ENCODE data around the gene ADPRH.
"Not testable (repeated sequence)": the region's sequence is repeated elsewhere in the genome, so short reads cannot be mapped to it uniquely, and the experiment has no call there.

ADPRH gene

DNA sequence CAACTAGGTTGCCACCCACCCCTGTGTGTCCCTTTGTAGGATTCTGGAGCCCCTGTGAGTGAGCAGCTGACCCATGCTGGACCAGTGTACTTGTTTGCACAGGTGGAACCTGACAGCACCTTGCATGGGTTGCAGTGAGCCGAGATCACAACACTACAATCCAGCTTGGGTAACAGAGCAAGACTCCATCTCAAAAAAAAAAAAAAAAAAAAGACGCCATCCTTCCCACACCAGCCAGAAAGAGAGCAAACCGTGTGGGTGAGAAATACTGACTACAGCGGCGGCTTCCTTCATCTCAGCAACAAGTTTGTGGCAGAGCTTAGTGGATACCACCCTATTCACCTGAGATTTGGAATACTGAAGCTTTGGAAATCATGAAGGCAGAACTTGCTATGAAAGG, 19.1 kb upstream of the ADPRH start:
- no peak for DNase-seq

DNA sequence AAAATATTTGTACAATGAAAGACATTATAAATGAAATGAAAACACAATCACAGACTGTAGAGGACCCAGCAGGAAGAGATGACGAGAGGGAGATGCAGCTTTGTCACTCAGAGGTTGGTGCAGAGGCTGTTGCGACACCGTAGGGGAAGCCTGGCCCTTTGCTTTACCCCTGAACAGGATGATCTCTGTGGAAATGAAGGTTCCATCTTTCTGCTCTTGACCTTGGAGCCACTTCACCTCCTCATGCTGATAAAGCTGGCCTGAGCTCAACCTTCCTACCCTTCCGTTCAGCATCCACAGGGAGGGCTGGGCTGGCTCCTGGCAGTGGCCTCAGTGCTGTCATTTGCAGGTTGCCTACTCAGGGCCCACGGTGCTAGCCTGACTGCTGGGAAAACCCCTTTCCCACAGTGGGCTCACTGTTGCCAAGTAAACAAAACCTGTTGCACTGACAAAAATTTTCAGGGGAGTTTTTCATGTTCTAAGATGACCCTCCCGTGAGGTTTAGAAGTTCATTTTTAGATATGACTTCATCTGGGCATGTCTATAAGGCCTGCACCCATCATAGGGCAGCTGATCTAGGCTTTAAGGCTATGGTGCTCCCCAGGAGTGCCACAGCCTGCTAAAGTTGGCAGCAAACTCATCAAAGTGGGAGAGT, 16.9 kb upstream of the ADPRH start:
- DNase-seq = no peak

DNA sequence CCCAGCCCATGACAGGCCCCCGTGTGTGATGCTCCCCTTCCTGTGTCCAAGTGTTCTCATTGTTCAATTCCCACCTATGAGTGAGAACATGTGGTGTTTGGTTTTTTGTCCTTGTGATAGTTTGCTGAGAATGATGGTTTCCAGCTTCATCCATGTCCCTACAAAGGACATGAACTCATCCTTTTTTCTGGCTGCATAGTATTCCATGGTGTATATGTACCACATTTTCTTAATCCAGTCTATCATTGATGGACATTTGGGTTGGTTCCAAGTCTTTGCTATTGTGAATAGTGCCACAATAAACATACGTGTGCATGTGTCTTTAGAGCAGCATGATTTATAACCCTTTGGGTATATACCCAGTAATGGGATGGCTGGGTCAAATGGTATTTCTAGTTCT, 16.0 kb upstream of the ADPRH start:
- DNase-seq = not testable (repeated sequence)

DNA sequence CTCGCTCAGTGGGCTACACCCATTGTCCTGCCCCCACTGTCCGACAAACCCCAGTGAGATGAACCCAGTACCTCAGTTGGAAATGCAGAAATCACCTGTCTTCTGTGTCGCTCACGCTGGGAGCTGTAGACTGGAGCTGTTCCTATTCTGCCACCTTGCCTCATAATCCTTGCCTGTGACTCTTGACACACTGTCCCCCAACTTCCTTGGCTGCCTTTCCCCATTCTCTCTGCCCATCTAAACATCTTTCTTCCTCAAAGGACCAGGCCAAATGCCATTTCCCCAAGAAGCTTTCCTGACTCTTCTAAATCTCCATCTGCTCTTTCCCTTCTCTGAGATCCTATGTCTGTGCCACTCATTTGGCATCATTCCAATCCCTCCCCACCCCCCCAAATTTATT, 10.1 kb upstream of the ADPRH start:
- DNase-seq = no peak

- DNase-seq = no peak
Observed at GRCh38 chr3:119570229-119570628, 9.1 kb upstream of the ADPRH start.

GRCh38 chr3:119571230-119571629, 8.1 kb upstream of the ADPRH start:
- no peak for DNase-seq

- DNase-seq = no peak
Observed at GRCh38 chr3:119571688-119572087, 7.6 kb upstream of the ADPRH start.

GRCh38 chr3:119575507-119575906, 3.8 kb upstream of the ADPRH start:
- DNase-seq = no peak

- DNase-seq = peak; percentile 71
Observed at GRCh38 chr3:119580067-119580760, 922 bp downstream of the ADPRH start.

DNA sequence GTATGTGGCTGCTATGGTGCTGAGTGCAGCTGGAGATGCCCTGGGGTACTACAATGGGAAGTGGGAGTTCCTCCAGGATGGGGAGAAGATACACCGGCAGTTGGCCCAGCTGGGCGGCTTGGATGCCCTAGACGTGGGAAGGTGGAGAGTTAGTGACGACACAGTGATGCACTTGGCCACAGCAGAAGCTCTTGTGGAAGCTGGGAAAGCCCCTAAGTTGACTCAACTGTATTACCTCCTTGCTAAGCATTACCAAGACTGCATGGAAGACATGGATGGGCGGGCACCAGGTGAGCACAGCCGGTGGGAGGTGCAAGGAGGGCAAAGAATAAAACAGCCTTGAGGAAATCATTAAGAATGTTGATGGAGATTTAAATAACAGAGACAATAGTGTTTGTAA, 2.9 kb downstream of the ADPRH start:
- DNase-seq = no peak

DNA sequence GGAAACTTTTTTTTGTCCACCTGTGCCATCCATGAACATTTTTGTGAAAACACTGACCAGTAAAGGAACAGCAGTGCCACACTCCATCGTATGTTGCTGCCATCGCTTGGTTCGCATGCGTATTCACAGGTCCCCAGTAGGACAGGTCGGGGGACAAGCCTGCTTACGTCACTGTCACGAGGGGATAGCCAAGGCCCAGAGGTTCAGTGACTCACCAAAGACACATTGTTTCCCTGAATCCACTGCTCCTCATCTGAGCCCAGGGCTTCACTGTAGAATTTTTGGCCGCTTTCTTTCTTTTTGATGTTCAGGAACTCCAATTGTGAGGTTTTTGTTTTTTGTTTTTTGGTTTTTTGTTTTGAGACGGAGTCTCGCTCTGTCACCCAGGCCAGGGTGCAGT, 5.9 kb downstream of the ADPRH start:
- no peak for DNase-seq

DNA sequence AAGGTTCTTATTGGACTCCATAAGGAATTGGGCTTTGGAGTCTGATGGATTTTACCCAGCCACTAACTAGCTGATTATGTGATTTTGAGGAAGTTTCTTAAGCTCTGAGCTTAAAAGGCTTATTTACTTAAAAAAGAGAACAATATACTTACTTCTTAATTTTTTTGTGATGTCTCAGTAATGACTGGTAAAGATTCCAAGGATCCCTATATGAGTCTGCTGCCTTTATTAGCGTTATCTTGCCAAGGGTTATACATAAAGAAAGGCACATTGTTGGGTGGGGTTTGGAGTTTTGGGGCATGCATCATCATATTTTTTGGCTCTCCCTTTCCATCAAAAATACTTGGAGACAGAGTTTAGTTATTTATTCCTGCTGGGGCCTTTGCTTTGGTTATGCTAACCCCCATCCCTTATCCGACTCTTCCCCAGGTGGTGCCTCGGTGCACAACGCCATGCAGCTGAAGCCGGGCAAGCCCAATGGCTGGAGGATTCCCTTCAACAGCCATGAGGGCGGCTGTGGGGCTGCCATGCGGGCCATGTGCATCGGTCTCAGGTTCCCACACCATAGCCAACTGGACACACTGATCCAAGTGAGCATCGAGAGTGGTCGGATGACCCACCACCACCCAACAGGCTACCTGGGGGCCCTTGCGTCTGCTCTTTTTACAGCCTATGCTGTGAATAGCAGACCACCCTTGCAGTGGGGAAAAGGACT, 6.7 kb downstream of the ADPRH start:
- no peak for DNase-seq

DNA sequence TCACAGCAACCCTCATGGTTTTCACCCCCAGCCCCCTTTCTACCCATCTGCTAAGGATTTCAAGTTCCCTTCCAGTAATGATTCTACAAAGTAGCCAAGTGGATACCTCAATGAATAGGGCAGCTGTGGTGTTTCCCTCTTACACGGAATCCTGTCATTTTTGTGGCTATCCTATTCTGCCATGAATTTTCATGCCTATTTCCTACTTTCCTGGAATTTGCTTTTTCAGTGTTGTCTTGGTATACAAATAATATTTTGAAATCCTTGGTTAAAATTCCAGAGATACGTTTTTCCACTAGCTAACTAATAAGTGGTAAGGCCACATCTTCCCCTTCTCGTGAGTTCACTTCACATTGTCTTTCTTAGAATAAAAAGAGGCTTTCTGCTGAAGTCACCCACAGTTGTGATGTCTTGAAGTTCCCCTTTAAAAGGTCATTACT, 7.5 kb downstream of the ADPRH start:
- DNase-seq = no peak

GRCh38 chr3:119588112-119588511, 8.8 kb downstream of the ADPRH start:
- no peak for DNase-seq

DNA sequence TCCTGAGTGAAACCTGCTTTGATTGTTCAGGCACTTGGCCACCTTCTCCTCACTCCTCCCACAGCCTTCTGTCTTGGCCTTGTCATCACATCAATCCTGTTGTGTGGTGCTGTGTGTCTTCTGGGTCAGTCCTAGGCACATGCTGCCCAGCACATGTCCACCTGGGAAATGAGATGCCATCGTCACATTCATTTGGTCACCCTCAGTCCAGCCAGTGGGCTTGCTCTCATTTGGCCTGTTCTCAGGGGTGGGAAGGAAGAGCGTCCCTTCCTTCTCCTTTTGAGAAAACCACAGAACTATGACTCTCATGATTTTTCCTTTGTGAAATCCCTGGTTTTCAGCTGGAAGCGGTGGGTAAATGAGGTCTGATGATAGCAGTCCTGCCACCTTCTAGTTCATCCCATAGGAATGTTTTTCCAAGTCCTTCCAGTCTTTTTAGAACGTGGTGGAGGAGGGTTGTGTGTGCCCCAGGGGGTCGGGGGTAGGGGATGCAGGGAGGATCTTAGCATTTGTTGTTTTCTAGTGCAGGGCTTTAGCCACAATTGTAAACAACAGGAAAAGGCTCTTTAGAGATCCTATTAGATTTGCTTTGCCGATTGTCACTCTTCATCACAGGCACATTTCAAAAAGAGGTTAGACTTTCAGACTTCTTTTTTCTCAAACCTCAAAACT, 9.9 kb downstream of the ADPRH start:
- DNase-seq = no peak

GRCh38 chr3:119590706-119591105, 11.4 kb downstream of the ADPRH start:
- no peak for DNase-seq

DNA sequence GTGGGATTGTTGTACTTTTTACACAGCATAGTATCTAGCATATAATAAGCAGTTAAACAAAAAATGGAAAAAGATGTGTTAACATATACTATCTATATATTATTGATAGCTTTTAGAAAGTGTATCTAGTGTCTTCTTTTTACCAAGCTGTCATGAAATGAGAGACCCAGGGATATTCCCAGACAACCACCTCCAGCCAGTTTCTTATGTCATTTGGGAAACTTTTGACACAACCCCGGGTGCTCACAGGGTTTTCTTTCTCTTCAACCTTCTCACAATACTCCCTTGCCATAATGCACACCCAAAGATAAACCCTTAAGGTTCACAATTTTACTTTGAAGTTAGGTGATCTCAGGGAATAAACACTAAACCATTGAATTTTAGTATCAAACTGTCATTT, 13.6 kb downstream of the ADPRH start:
- no peak for DNase-seq

DNA sequence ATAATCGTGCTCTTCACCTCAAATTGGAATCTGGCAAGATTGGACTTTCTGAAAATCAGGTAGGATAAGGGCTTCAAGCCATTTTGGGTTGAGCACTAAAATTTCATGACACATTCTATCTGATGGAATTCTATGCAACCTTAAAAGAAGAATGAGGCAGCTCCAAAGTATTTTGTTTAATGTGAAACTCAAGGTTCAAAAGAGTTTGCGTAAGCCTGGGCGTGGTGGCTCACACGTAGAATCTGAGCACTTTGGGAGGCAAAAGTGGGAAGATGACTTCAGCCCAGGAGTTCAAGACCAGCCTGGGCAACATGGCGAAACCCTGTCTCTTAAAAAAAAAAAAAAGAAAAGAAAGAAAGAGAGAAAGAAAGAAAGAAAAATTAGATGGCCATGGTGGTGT, 14.8 kb downstream of the ADPRH start:
- no peak for DNase-seq

- not testable (repeated sequence) for DNase-seq
Observed at GRCh38 chr3:119594929-119595328, 15.6 kb downstream of the ADPRH start.

- DNase-seq = no peak
Observed at GRCh38 chr3:119595639-119596334, 16.5 kb downstream of the ADPRH start.

DNA sequence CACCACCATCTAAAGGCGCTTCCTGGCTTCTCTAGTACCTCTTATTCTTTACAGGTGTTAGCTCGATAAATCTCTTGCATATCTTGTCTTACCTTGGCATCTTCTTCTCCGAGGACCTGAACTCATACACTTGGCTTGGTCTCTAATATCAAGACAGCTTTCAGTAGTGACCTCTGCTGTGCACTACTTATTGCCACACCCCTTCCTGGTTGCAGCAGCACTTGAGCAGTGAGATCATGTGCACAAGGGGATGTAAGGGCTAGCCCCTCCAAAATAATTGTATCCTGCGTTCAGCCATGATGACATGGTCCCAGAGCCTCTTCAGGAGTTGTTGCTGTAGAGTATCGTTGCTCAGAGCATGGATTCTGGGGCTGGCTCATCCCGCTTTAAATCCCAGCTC, 17.1 kb downstream of the ADPRH start:
- no peak for DNase-seq

DNA sequence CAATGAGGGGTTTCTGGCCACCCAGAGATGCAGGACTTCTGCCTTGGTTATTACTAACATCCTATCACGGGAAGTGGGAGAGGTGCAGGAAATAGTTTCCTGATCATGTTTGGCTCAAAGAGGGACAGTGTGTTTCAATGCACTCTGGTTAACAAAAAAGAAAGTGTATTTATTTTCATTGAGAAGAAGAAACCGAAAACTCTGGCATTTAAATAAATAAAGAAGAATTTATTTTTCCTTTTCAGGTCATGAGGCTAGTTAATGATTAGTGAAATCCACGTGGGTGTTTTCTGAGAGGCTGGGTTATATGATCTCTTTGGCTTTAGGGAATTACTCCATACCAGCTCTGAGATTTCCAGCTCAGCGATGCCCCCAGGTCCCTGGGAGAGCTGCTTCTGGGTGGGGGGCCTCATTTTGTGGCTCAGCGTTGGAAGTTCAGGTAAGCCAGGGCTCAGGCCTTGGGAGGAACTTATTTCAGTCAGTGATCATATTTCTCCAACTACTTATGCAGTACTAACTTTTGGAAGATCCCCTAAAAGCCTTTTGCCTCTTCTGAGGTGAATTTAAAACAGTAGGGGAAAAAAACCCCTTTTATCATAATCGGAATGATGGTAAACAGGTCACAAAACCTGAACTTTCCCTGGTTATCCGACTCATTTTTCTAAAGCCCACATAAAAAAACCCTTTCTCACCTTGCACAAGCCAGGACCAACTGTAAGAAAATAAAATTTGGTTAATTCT, 18.4 kb downstream of the ADPRH start, which contains the start of gene PLA1A:
Gene PLA1A, plus strand, starts transcription at position 338 of the 741 bp plus-strand sequence. Its CDS starts 29 bp downstream, at position 367.
- no peak for DNase-seq

Measured in NCI-H2227 treated with DMSO at 0.1 percent for 48 hours (cell line).